Vagina (tissue), 2 donors: ENCODE measurements around the gene SERPINE2. TPM values are rescaled to one million over a fixed set of nuclear protein-coding genes. Genes with fewer than 3 reads are reported as not detected.
"Not testable (repeated sequence)": the region's sequence is repeated elsewhere in the genome, so short reads cannot be mapped to it uniquely, and the experiment has no call there.

Source experiments
- DNase-seq, 2 donors: peaks; one replicate each; pipeline ENCODE4 v3.0.0-alpha.2; 2017; ENCODE audit errors: extremely low spot score in 2 of 2
- H3K27ac ChIP-seq: fragments of 200-600 bp; sonication (generic); one replicate; pipeline ENCODE4 v1.5.1; 2019
- H3K27me3 ChIP-seq: fragments of 200-600 bp; sonication (generic); one replicate; pipeline ENCODE4 v1.5.1; 2019
- H3K36me3 ChIP-seq, 2 donors: fragments of 200-600 bp; sonication (generic); one replicate each; pipeline ENCODE4 v1.5.1; 2017 to 2019
- H3K4me1 ChIP-seq: fragments of 200-600 bp; sonication (generic); one replicate; pipeline ENCODE4 v1.5.1; 2019
- H3K4me3 ChIP-seq, 2 donors: fragments of 200-600 bp; sonication (generic); 1 replicate in 1 of 2; 2 replicates in 1 of 2; pipeline ENCODE4 v1.5.1; 2016 to 2019
- H3K9me3 ChIP-seq: fragments of 200-600 bp; sonication (generic); one replicate; pipeline ENCODE4 v1.5.1; 2019
- POLR2A ChIP-seq, 2 donors: fragments of 450-650 bp; IDR thresholded peaks; one replicate each; pipeline ENCODE4 v1.6.1; 2017; ENCODE audit warnings: antibody characterized with exemption in 2 of 2, mild to moderate bottlenecking in 2 of 2, moderate library complexity in 2 of 2
- POLR2AphosphoS5 ChIP-seq, 2 donors: sonication (generic); formaldehyde crosslinking; IDR thresholded peaks; one replicate each; pipeline ENCODE4 v1.9.0; 2017; ENCODE audit warnings: antibody characterized with exemption in 2 of 2, mild to moderate bottlenecking in 2 of 2, low read depth in 1 of 2; ENCODE audit not compliant: insufficient read depth in 1 of 2
- intact Hi-C: fragments of 100-400 bp; cut with DNase I; formaldehyde crosslinking; loops from one replicate; pipeline ENCODE4 v1.15.1; 2023
- total RNA-seq: library from RNA; depleted of rRNA; stranded (reverse); fragments of >200 nt; gene quantifications from one replicate; pipeline ENCODE4 v1.2.3, GENCODE V29; 2016
- TF ChIP-seq, protein P1 (sequence below), 3 experiments: fragments of 450-650 bp in 2 of 3; fragments of 200-600 bp in 1 of 3; sonication (generic) in 1 of 3; IDR thresholded peaks; one replicate each; pipeline ENCODE4 v1.5.1; 2017 to 2019; ENCODE audit warnings: antibody characterized with exemption in 3 of 3, mild to moderate bottlenecking in 2 of 3, moderate library complexity in 2 of 3

SERPINE2 gene
- total RNA-seq, 1 donor from 2014 or later: 52.3 TPM

GRCh38 chr2:223941579-223942277 is 97.4 kb downstream of the SERPINE2 start:
- no peak for DNase-seq
- Histone ChIP-seq H3K27me3 (no peaks in the 10 kb centered on the region), H3K36me3 (no peaks in the 10 kb centered on the region), H3K4me3 (no peak overlapping the region), H3K4me1 (peaks cover 61% of the 10 kb centered on the region), H3K27ac (no peak overlapping the region), H3K9me3 (no peaks in the 10 kb centered on the region)
- intact Hi-C loops: no loop called here
- TF ChIP-seq, protein P1, sequence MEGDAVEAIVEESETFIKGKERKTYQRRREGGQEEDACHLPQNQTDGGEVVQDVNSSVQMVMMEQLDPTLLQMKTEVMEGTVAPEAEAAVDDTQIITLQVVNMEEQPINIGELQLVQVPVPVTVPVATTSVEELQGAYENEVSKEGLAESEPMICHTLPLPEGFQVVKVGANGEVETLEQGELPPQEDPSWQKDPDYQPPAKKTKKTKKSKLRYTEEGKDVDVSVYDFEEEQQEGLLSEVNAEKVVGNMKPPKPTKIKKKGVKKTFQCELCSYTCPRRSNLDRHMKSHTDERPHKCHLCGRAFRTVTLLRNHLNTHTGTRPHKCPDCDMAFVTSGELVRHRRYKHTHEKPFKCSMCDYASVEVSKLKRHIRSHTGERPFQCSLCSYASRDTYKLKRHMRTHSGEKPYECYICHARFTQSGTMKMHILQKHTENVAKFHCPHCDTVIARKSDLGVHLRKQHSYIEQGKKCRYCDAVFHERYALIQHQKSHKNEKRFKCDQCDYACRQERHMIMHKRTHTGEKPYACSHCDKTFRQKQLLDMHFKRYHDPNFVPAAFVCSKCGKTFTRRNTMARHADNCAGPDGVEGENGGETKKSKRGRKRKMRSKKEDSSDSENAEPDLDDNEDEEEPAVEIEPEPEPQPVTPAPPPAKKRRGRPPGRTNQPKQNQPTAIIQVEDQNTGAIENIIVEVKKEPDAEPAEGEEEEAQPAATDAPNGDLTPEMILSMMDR (IDR thresholded peaks at IDR 0.05): no peak
- TF ChIP-seq POLR2AphosphoS5 (IDR thresholded peaks at IDR 0.05; ENCODE audit: insufficient read depth in 1 of 2, low read depth in 1 of 2) (no peak), POLR2A (IDR thresholded peaks at IDR 0.05) (no peak)

DNA sequence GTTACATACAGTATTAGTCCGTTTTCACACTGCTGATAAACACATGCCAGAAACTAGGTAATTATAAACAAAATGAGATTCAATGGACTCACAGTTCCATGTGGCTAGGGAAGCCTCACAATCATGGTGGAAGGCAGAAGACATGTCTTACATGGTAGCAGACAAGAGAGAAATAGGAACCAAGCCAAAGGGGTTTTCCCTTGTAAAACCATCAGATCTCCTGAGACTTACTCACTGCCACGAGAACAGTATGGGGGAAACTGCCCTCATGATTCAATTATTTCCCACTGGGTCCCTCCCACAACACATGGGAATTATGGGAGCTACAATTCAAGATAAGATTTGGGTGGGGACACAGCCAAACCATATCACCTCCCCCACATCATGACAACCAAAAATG is 99.6 kb downstream of the SERPINE2 start:
- H3K9me3 ChIP-seq, H3K36me3 ChIP-seq, intact Hi-C loops, H3K27me3 ChIP-seq, DNase-seq, H3K4me3 ChIP-seq, H3K27ac ChIP-seq: not testable (repeated sequence)
- H3K4me1 ChIP-seq: peaks cover 76% of the 10 kb centered on the region

DNA sequence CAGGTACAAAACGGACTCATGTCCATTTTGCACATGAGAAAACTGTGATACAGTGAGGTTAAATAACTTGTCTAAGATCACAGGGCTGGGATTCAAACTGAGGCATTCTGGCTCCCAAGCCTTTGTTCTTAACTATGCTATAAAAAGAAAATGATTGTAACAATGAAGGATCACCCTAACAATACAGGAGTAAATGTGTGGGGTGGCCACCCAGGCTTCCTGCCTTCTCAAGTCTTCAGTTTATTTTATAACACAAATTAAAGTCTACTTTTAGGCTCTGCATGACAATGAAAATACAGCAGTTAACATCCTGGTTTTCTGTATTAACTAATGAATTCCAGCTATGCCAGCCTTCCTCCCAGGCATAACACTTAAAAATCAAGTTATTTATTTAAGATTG is 101.6 kb downstream of the SERPINE2 start:
- Histone ChIP-seq H3K27me3 (no peaks in the 10 kb centered on the region), H3K4me3 (no peak overlapping the region), H3K27ac (no peak overlapping the region), H3K4me1 (peaks cover 85% of the 10 kb centered on the region), H3K9me3 (no peaks in the 10 kb centered on the region), H3K36me3 (no peaks in the 10 kb centered on the region)
- TF ChIP-seq, protein P1 (IDR thresholded peaks at IDR 0.05): no peak
- TF ChIP-seq POLR2A (IDR thresholded peaks at IDR 0.05) (no peak), POLR2AphosphoS5 (IDR thresholded peaks at IDR 0.05; ENCODE audit: insufficient read depth in 1 of 2, low read depth in 1 of 2) (no peak)
- no peak for DNase-seq
- intact Hi-C loops: no loop called here

DNA sequence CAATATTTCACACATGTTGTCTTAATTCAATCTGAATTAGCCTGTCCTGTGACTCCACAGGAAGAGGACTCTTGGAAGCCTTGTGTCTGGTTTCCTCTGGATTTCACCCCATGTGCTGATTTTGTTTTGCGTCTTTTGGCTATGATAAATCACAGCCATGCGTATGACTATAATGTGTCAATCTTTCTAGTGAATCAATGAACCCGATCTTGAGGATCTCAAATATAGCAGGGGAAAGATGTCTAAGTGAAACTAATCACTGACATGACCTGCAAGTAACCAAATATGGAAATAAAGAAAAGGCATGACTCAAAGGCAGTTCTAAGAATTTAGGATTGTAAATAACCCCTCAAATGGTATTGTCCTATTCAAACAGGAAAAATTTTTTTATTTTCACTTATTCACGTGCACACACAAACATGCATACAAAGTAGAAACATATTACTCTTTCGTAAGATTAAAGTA is 102.2 kb downstream of the SERPINE2 start:
- Histone ChIP-seq H3K4me3 (no peak overlapping the region), H3K9me3 (no peaks in the 10 kb centered on the region), H3K27ac (no peak overlapping the region), H3K36me3 (no peaks in the 10 kb centered on the region), H3K4me1 (peaks cover 84% of the 10 kb centered on the region), H3K27me3 (no peaks in the 10 kb centered on the region)
- intact Hi-C loops: no loop called here
- no peak for DNase-seq
- TF ChIP-seq, protein P1 (IDR thresholded peaks at IDR 0.05): no peak
- TF ChIP-seq POLR2A (IDR thresholded peaks at IDR 0.05): no peak
- no peak for TF ChIP-seq POLR2AphosphoS5 (IDR thresholded peaks at IDR 0.05; ENCODE audit: insufficient read depth in 1 of 2, low read depth in 1 of 2)

DNA sequence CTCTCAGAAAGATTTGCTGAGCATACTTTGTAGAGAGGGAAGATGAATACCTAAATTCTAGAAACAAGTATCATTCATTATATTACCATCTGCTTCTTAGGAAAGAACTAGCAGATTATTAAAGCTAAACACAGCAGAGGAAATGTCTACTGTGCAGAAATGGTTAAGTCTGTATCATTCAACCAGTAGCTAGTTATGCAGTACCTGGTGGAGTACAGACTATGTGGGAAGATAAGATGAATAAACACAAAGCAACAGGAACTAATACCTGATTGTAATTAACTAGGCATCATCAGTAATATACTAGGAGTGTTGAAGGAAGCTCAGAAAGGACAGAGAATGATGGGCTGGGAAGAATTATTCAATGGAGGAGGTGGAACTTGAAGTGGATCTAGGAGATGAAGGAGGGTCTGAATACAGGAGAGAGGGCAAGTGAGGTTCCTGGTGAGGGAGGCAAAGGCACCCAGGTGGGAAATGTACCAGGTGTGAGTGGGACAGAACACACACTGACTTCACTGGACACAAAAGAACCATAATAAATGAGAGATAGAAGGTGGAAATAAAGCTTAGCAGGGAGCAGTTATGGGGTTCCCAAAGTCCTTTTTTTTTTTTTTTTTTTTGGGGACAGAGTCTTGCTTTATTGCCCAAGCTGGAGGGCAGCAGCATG is 103.5 kb downstream of the SERPINE2 start:
- no peak overlapping the region for H3K27ac ChIP-seq
- TF ChIP-seq POLR2A (IDR thresholded peaks at IDR 0.05) (no peak), POLR2AphosphoS5 (IDR thresholded peaks at IDR 0.05; ENCODE audit: insufficient read depth in 1 of 2, low read depth in 1 of 2) (no peak)
- TF ChIP-seq, protein P1 (IDR thresholded peaks at IDR 0.05): no peak

More for the DNA sequence above, 103.5 kb downstream of the SERPINE2 start:
- Histone ChIP-seq H3K4me3 (no peak overlapping the region), H3K27me3 (no peaks in the 10 kb centered on the region), H3K36me3 (no peaks in the 10 kb centered on the region), H3K9me3 (no peaks in the 10 kb centered on the region), H3K4me1 (peaks cover 85% of the 10 kb centered on the region)
- intact Hi-C loops: no loop called here
- no peak for DNase-seq
